ENCODE results near the gene WDR46. TPM values are rescaled to one million over a fixed set of nuclear protein-coding genes. Genes with fewer than 3 reads are reported as not detected.

The WDR46 gene
- total and polyA plus RNA-seq, 2 of the 13 experiments (the other 11 are each of a cell fraction or from before 2014, with no cell fraction given) = 47.4 to 105 TPM

GRCh38 chr6:33271468-33272274 is 17.4 kb downstream of the WDR46 start, which contains the start of the genes RPS18 and VPS52 (continued):
- TF ChIP-seq ZNF503 (CRISPR knock-in tag; IDR thresholded peaks at IDR 0.05) = 0 out of 2 replicates have a peak, but pooled peaks have one; percentile 24
- TF ChIP-seq STAG1 (CRISPR knock-in tag; IDR thresholded peaks at IDR 0.05) = peak; percentile 4; the same call in 1 of the 2 replicates
- TF ChIP-seq ZNF790 (CRISPR knock-in tag; IDR thresholded peaks at IDR 0.05; ENCODE audit: borderline replicate concordance) = peak; percentile 83; the same call in 1 of the 2 replicates
- peak; percentile 78; the same call in 1 of the 2 replicates for TF ChIP-seq MIER2 (CRISPR knock-in tag; IDR thresholded peaks at IDR 0.05)
- TF ChIP-seq ZNF660 (CRISPR knock-in tag; IDR thresholded peaks at IDR 0.05; ENCODE audit: borderline replicate concordance, low read depth) = 0 out of 2 replicates have a peak, but pooled peaks have one; percentile 5
- TF ChIP-seq FLYWCH1 (CRISPR knock-in tag; IDR thresholded peaks at IDR 0.05) = no peak
- TF ChIP-seq POGK (CRISPR knock-in tag; conservative IDR thresholded peaks at IDR 0.05) = peak; percentile 83
- TF ChIP-seq ZNF589 (CRISPR knock-in tag; conservative IDR thresholded peaks at IDR 0.05) = no peak
- TF ChIP-seq PHF21A (CRISPR knock-in tag; IDR thresholded peaks at IDR 0.05) = peak; percentile 93
- TF ChIP-seq FOXP1 (IDR thresholded peaks at IDR 0.05) = no peak
- TF ChIP-seq FOXP1 (CRISPR knock-in tag; IDR thresholded peaks at IDR 0.05) = peak; percentile 6; the same call in 1 of the 2 replicates
- TF ChIP-seq CHD2 (IDR thresholded peaks at IDR 0.05; ENCODE audit: low read depth, low read length) = peak; percentile 54; the same call in 1 of the 2 replicates
- TF ChIP-seq ZBTB49 (CRISPR knock-in tag; IDR thresholded peaks at IDR 0.05; ENCODE audit: borderline replicate concordance) = peak; percentile 68; the same call in 1 of the 2 replicates
- peak; percentile 57 for TF ChIP-seq BCL6 (CRISPR knock-in tag; IDR thresholded peaks at IDR 0.05)
- TF ChIP-seq HMGXB4 (CRISPR knock-in tag; IDR thresholded peaks at IDR 0.05; ENCODE audit: borderline replicate concordance in 1 of 2, low read depth in 1 of 2) = peak; percentile 91 to 96
- TF ChIP-seq SNAPC5 (CRISPR knock-in tag; IDR thresholded peaks at IDR 0.05; ENCODE audit: borderline replicate concordance) = peak; percentile 62; the same call in 1 of the 2 replicates
- TF ChIP-seq NCOA1 (CRISPR knock-in tag; IDR thresholded peaks at IDR 0.05) = 0 out of 2 replicates have a peak, but pooled peaks have one; percentile 88
- no peak for TF ChIP-seq CBX2 (IDR thresholded peaks at IDR 0.05; ENCODE audit: low read depth, low read length)
- no peak for TF ChIP-seq CBX2 (CRISPR knock-in tag; IDR thresholded peaks at IDR 0.05; ENCODE audit: low read depth)
- 0 out of 2 replicates have a peak, but pooled peaks have one; percentile 15 for TF ChIP-seq HDAC6 (IDR thresholded peaks at IDR 0.05; ENCODE audit: low read depth, low read length)
- TF ChIP-seq KLF12 (CRISPR knock-in tag; IDR thresholded peaks at IDR 0.05; ENCODE audit: borderline replicate concordance) = peak; percentile 14; the same call in 1 of the 2 replicates
